H9 (cell line): ENCODE results near the gene NSF. TPM values are rescaled to one million over a fixed set of nuclear protein-coding genes. Genes with fewer than 3 reads are reported as not detected.
"Not testable (repeated sequence)": the region's sequence is repeated elsewhere in the genome, so short reads cannot be mapped to it uniquely, and the experiment has no call there.

Experiments
- DNase-seq: peaks from one replicate; pipeline ENCODE4 v3.0.0-alpha.2; 2017
- H2AFZ ChIP-seq: one replicate; pipeline ENCODE4 v1.6.1; 2013; ENCODE audit warnings: mild to moderate bottlenecking, low read length, control low read depth, moderate library complexity
- H2AK5ac ChIP-seq: 2 replicates; pipeline ENCODE4 v1.6.1; 2013; ENCODE audit warnings: low read length, control low read depth, mixed read lengths; ENCODE audit not compliant: insufficient read length
- H2BK120ac ChIP-seq: one replicate; pipeline ENCODE4 v1.6.1; 2013; ENCODE audit warnings: low read depth, mild to moderate bottlenecking, low read length, control low read depth, inconsistent platforms; ENCODE audit not compliant: poor library complexity, severe bottlenecking
- H2BK12ac ChIP-seq: 2 replicates; pipeline ENCODE4 v1.6.1; 2013; ENCODE audit warnings: low read length, control low read depth, mixed read lengths, low read depth; ENCODE audit not compliant: insufficient read length
- H2BK15ac ChIP-seq: 2 replicates; pipeline ENCODE4 v1.6.1; 2013; ENCODE audit warnings: low read depth, low read length, control low read depth
- H2BK20ac ChIP-seq: one replicate; pipeline ENCODE4 v1.6.1; 2013; ENCODE audit warnings: low read depth, mild to moderate bottlenecking, low read length, control low read depth, inconsistent platforms; ENCODE audit not compliant: poor library complexity, severe bottlenecking
- H2BK5ac ChIP-seq: 2 replicates; pipeline ENCODE4 v1.6.1; 2013; ENCODE audit warnings: low read length, control low read depth, mixed read lengths; ENCODE audit not compliant: insufficient read length
- H3K14ac ChIP-seq: 2 replicates; pipeline ENCODE4 v1.6.1; 2013; ENCODE audit warnings: low read length, control low read depth; ENCODE audit not compliant: insufficient read depth
- H3K18ac ChIP-seq: 2 replicates; pipeline ENCODE4 v1.6.1; 2013; ENCODE audit warnings: low read depth, mild to moderate bottlenecking, mixed read lengths, low read length, control low read depth; ENCODE audit not compliant: insufficient read length
- H3K23ac ChIP-seq: 2 replicates; pipeline ENCODE4 v1.6.1; 2013; ENCODE audit warnings: low read length, control low read depth, mixed read lengths, low read depth; ENCODE audit not compliant: insufficient read length
- H3K23me2 ChIP-seq: 2 replicates; pipeline ENCODE4 v1.6.1; 2013; ENCODE audit warnings: low read depth, mild to moderate bottlenecking, mixed read lengths, low read length, control low read depth; ENCODE audit not compliant: insufficient read length, poor library complexity, severe bottlenecking
- H3K27ac ChIP-seq: 2 replicates; pipeline ENCODE4 v1.5.1; 2013; ENCODE audit warnings: low read length, control low read depth, mixed read lengths, low read depth; ENCODE audit not compliant: insufficient read length
- H3K27me3 ChIP-seq: 2 replicates; pipeline ENCODE4 v1.6.1; 2013; ENCODE audit warnings: low read length, control low read depth, inconsistent platforms; ENCODE audit not compliant: insufficient read depth
- H3K4ac ChIP-seq: 2 replicates; pipeline ENCODE4 v1.6.1; 2013; ENCODE audit warnings: low read depth, mild to moderate bottlenecking, control low read depth, inconsistent platforms, low read length, moderate library complexity
- H3K4me1 ChIP-seq: 2 replicates; pipeline ENCODE4 v1.6.1; 2013; ENCODE audit warnings: low read length, control low read depth, inconsistent platforms; ENCODE audit not compliant: insufficient read depth
- H3K4me2 ChIP-seq: 2 replicates; pipeline ENCODE4 v1.6.1; 2013; ENCODE audit warnings: low read length, control low read depth, mixed read lengths; ENCODE audit not compliant: insufficient read length, insufficient read depth
- H3K56ac ChIP-seq: 2 replicates; pipeline ENCODE4 v1.6.1; 2013; ENCODE audit warnings: low read depth, mild to moderate bottlenecking, mixed read lengths, low read length, control low read depth; ENCODE audit not compliant: insufficient read length
- H3K79me1 ChIP-seq: 2 replicates; pipeline ENCODE4 v1.6.1; 2013; ENCODE audit warnings: low read depth, mild to moderate bottlenecking, moderate library complexity, low read length, control low read depth, inconsistent platforms; ENCODE audit not compliant: insufficient read depth, poor library complexity, severe bottlenecking
- H3K79me2 ChIP-seq: 2 replicates; pipeline ENCODE4 v1.6.1; 2013; ENCODE audit warnings: low read length, control low read depth, inconsistent platforms; ENCODE audit not compliant: insufficient read depth
- H3K9ac ChIP-seq: 2 replicates; pipeline ENCODE4 v1.6.1; 2013; ENCODE audit warnings: low read length, control low read depth, mixed read lengths; ENCODE audit not compliant: insufficient read length; ENCODE audit errors: extremely low read depth
- H3K9me3 ChIP-seq: one replicate; pipeline ENCODE4 v1.6.1; 2013; ENCODE audit warnings: low read depth, low read length, inconsistent platforms; ENCODE audit not compliant: control insufficient read depth
- H3T11ph ChIP-seq: one replicate; pipeline ENCODE4 v1.6.1; 2013; ENCODE audit warnings: mild to moderate bottlenecking, low read length, control low read depth, inconsistent platforms
- H4K20me1 ChIP-seq: one replicate; pipeline ENCODE4 v1.6.1; 2013; ENCODE audit not compliant: control insufficient read depth, insufficient read length, insufficient read depth
- H4K5ac ChIP-seq: 2 replicates; pipeline ENCODE4 v1.6.1; 2013; ENCODE audit warnings: low read depth, mild to moderate bottlenecking, mixed read lengths, low read length, control low read depth; ENCODE audit not compliant: insufficient read length
- H4K8ac ChIP-seq: replicated peaks from 2 replicates; pipeline ENCODE4 v1.6.1; 2013; ENCODE audit warnings: low read length, control low read depth, mixed read lengths, low read depth; ENCODE audit not compliant: insufficient read length
- H4K91ac ChIP-seq: 2 replicates; pipeline ENCODE4 v1.6.1; 2013; ENCODE audit warnings: low read depth, mild to moderate bottlenecking, moderate library complexity, mixed read lengths, low read length, control low read depth; ENCODE audit not compliant: insufficient read length
- H3K27ac Mint-ChIP-seq, 3 experiments: 2 replicates in 2 of 3; 3 replicates in 1 of 3; pipeline ENCODE4 v1.8.0; 2020 to 2021; ENCODE audit warnings: mixed read lengths in 3 of 3, mild to moderate bottlenecking in 1 of 3, moderate library complexity in 1 of 3
- H3K27me3 Mint-ChIP-seq: 2 replicates; pipeline ENCODE4 v1.8.0; 2021; ENCODE audit warnings: low read depth, mild to moderate bottlenecking, moderate library complexity, mixed read lengths
- H3K36me3 Mint-ChIP-seq, 3 experiments: 2 replicates in 2 of 3; 3 replicates in 1 of 3; pipeline ENCODE4 v1.8.0; 2020 to 2021; ENCODE audit warnings: low read depth in 3 of 3, mixed read lengths in 3 of 3; ENCODE audit not compliant: insufficient read depth in 1 of 3
- H3K4me1 Mint-ChIP-seq, 2 experiments: 2 replicates each; pipeline ENCODE4 v1.8.0; 2020; ENCODE audit warnings: mixed read lengths in 2 of 2
- H3K4me3 Mint-ChIP-seq, 2 experiments: 2 replicates in 1 of 2; 3 replicates in 1 of 2; pipeline ENCODE4 v1.8.0; 2020 to 2021; ENCODE audit warnings: mild to moderate bottlenecking in 2 of 2, mixed read lengths in 2 of 2, moderate library complexity in 1 of 2
- H3K9me3 Mint-ChIP-seq, 2 experiments: 2 replicates in 1 of 2; 3 replicates in 1 of 2; pipeline ENCODE4 v1.8.0; 2020; ENCODE audit warnings: mild to moderate bottlenecking in 2 of 2, mixed read lengths in 2 of 2, moderate library complexity in 1 of 2
- WGBS: extraction: QIAGEN DNeasy Blood & Tissue Kit; methylation state at CpG from one replicate; pipeline ENCODE4 v1.1.7; 2013; ENCODE audit warnings: missing lambda C conversion rate, low lambda C conversion rate, mixed read lengths; ENCODE audit not compliant: insufficient read length; ENCODE audit errors: extremely low coverage; 5-methylcytosine and 5-hydroxymethylcytosine counted together
- total RNA-seq: library from RNA; stranded (reverse); gene quantifications from 2 replicates; pipeline ENCODE4 v1.2.1, GENCODE V29; 2021

Gene NSF
- total RNA-seq, 1 experiment from 2014 or later: 36.4 TPM

DNA sequence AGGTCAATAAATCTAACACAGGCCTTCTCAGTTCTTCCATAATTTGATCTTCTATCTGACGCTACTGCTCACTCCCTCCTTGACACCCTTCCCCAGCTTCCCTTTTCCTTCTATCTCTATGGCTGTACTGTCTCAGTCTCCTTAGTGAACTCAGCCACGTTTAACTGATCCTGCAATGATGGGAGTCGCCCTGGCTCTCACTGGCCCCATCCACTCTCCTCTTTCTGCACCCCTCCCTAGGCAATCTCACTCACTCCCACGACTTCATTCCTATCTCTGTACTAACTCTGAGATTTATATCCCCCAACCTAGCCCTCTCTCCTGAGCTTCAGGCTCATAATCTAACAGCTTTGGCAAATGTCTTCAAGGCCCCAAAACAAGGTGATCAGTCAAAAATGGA lies 18.7 kb upstream of the NSF start:
- not testable (repeated sequence) for H2AFZ ChIP-seq, H3K36me3 Mint-ChIP-seq, H3K27me3 Mint-ChIP-seq

DNA sequence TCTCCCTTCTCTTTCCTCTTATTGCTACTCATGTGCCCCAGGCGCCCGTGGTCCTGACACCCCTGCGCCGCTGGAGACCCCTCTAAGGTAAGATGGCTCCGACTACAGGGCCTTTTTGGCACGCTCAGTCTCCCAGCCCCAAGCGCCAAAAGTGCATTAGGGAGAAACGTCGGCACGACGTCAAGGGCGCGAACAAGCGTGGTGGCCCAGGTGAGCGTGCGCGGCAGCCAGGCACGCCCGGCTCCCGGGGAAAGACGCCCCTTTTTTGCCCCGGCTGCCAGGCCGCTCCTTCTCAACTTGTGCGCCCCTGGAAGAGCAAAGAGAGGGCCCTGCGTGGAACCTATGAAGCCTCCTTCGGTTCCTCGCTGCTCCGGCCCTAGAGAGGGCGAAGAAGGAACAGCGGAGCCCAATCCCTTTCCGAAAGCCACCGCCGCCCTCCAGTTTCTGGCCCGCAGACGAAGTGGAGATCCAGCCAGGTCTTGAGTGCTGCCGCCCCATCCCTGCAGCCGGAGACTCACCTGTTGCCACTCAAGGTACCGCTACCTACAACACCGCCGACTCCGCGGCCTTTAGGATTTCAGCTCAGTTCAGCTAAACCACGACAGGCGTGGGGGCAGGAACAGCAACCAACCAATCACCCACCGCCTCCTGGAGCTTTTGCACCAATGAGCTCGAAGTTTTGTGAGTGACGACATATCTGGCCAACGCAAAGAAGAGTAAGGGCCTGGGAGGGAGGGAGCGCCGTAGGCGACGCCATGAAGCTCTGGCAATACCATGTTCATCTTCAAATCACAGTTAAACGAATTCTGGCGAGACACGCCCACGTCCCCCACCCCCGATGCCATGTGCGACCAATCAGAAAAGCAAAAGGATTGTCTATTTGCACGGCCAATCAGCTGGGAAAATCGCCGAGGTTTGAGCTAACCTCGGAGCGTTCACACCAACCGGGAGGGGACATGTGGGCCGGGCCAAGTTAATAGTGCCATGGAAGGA lies 11.1 kb upstream of the NSF start, which contains the start of gene ARL17A:
Gene ARL17A, minus strand, starts transcription at position 609 of the 993 bp plus-strand sequence. CDS start 3,369 bp downstream, outside the sequence.
- not testable (repeated sequence) for H3K56ac ChIP-seq, H3K4me3 Mint-ChIP-seq, H4K91ac ChIP-seq, H3K27me3 Mint-ChIP-seq, H3K79me2 ChIP-seq, H2BK120ac ChIP-seq, H3K27me3 ChIP-seq, H3K79me1 ChIP-seq, H3K9me3 ChIP-seq, DNase-seq, H4K5ac ChIP-seq, H3K18ac ChIP-seq, H2AK5ac ChIP-seq, H3K23ac ChIP-seq, H2BK15ac ChIP-seq, H3K9ac ChIP-seq, H4K20me1 ChIP-seq, H2BK5ac ChIP-seq, H3K27ac ChIP-seq, H3K4ac ChIP-seq, H3K14ac ChIP-seq, H3K4me2 ChIP-seq, H3K23me2 ChIP-seq, H2BK20ac ChIP-seq, H2AFZ ChIP-seq, H4K8ac ChIP-seq, H2BK12ac ChIP-seq, H3K4me1 Mint-ChIP-seq, H3K9me3 Mint-ChIP-seq, H3K27ac Mint-ChIP-seq, H3T11ph ChIP-seq, H3K36me3 Mint-ChIP-seq, H3K4me1 ChIP-seq
- WGBS: no CpG with 5 or more reads among the region's 65 CpGs

More for the DNA sequence above, 18.7 kb upstream of the NSF start:
- not testable (repeated sequence) for H2BK5ac ChIP-seq, H4K5ac ChIP-seq, H3K9ac ChIP-seq, H3K23me2 ChIP-seq, H3K56ac ChIP-seq, H4K8ac ChIP-seq, H3K79me1 ChIP-seq, DNase-seq, H3K14ac ChIP-seq, H3K4ac ChIP-seq, H3K4me3 Mint-ChIP-seq, H3K9me3 ChIP-seq, H3T11ph ChIP-seq, H3K27ac Mint-ChIP-seq, H3K4me2 ChIP-seq, H3K27me3 ChIP-seq, H3K4me1 ChIP-seq, H4K91ac ChIP-seq, H3K79me2 ChIP-seq, H3K27ac ChIP-seq, H2BK120ac ChIP-seq, H2BK15ac ChIP-seq, H3K18ac ChIP-seq, H3K9me3 Mint-ChIP-seq, H2BK12ac ChIP-seq, H2AK5ac ChIP-seq, H4K20me1 ChIP-seq, H2BK20ac ChIP-seq, H3K23ac ChIP-seq, H3K4me1 Mint-ChIP-seq
- WGBS: no CpG with 5 or more reads among the region's 4 CpGs
